Midbrain (tissue), 1 donor: ENCODE measurements around the gene SPATA13.
"Not testable (repeated sequence)": the region's sequence is repeated elsewhere in the genome, so short reads cannot be mapped to it uniquely, and the experiment has no call there.

ENCODE experiments used
- DNase-seq: peaks from one replicate; lab custom pipeline; 2025; lab: John Stamatoyannopoulos, UW

The SPATA13 gene

DNA sequence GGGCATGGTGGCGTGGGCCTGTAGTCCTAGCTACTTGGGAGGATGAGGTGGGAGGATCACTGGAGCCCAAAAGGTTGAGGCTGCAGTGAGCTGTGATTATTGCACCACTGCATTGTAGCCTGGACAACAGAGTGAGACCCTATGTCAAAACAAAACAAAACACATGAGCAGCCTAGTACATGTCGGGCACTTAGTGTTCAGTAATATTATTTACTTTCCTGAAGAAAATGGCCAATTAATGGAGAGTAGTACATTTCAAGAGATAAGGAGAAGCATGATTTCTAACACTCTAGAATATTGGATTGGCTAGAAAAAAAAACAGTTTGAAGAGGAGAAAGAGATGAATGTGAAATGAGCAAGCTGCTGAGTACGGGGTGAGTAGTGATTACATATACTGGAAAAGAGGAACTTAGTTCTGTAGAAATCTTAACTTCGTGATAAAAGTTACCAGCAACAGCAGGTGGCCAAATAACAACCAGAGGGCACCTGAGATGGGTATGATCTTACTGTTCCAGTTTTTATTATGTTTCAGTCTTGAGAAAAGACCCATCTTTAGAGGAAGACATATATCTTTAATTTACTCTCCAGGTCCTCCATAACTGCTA is 36.2 kb downstream of the SPATA13 start:
- no peak for DNase-seq

GRCh38 chr13:24199016-24199415 is 38.5 kb downstream of the SPATA13 start:
- no peak for DNase-seq

DNA sequence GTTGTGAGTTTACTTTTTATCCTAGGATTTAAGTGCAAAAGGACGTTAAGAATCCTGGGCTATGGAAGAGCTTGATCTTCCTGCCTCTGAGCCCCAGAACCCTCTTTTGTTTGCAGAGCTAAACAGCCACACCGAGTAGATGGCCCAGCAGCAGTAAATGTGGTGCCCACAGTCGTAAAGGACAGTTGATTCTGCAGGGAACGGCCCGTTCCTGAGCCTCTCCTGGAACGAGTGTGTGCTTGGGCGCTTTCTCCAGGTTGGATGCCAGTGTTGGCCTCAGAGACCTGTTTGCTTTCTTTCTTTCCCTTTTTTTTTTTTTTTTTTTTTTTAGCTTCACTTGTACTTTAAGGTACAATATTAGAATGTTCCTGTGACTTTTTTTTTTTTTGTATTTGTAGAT is 41.7 kb downstream of the SPATA13 start:
- DNase-seq: no peak

DNA sequence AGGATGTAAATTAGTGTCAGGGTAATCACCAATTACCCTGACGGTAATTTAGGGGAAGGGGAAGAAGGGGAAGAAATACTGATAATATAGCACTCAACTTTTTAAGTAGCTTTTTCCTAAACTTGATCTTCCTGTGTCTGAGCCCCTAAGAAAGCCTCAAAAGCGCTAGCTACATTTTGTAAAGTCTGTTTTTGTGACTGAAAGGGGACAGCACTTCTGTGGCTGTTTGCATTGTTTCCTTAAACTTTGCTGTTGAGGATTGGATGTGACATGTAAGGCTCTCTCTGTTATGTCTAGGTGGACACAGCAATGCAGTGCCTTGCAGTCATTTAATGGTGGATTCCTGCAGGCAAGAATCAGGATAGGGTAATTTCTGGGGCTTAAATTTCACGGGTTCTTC is 42.8 kb downstream of the SPATA13 start:
- no peak for DNase-seq

GRCh38 chr13:24203811-24204210 is 43.3 kb downstream of the SPATA13 start:
- no peak for DNase-seq

DNA sequence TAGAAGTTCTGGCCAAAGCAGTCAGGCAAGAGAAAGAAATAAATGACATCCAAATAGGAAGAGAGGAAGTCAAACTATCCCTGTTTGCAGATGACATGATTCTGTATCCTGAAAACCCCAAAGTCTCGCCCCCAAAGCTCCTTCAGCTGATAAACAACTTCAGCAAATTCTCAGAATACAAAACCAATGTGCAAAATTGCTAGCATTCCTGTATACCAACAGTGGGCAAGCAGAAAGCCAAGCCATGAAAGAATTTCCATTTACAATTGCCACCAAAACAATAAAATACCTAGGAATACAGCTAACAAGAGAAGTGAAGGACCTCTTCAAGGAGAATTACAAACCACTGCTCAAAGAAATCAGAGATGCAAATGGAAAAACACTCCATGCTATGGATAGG is 44.6 kb downstream of the SPATA13 start:
- DNase-seq: not testable (repeated sequence)

- DNase-seq: no peak
Measured at GRCh38 chr13:24207841-24208667, 47.5 kb downstream of the SPATA13 start.

DNA sequence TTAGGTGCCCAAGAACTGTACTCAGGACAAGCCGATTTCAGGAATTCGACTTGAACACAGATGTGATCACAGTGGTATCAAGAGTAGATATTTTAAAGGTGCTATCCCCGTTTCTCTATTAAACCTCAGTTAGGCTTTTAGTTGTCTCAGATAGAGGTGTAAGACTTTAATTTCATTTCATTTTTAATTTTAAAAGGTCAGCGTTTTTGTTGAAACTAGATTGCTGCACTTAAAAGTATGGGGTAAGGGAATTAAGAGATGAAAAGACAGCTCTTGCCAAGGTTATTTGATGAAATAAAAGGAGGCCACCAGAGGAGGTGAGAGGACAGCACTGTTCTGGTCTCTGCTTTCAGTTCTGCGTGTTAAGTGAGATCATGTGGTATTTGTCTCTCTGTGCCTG is 48.6 kb downstream of the SPATA13 start:
- DNase-seq: no peak

- DNase-seq: no peak
Measured at GRCh38 chr13:24212254-24212653, 51.7 kb downstream of the SPATA13 start.

- peak; percentile 41 for DNase-seq
Measured at GRCh38 chr13:24212674-24213073, 52.2 kb downstream of the SPATA13 start.

- DNase-seq: no peak
Measured at GRCh38 chr13:24213932-24214331, 53.4 kb downstream of the SPATA13 start.

GRCh38 chr13:24214528-24214927 is 54.0 kb downstream of the SPATA13 start:
- DNase-seq: no peak

- DNase-seq: no peak
Measured at GRCh38 chr13:24215126-24215525, 54.6 kb downstream of the SPATA13 start.

DNA sequence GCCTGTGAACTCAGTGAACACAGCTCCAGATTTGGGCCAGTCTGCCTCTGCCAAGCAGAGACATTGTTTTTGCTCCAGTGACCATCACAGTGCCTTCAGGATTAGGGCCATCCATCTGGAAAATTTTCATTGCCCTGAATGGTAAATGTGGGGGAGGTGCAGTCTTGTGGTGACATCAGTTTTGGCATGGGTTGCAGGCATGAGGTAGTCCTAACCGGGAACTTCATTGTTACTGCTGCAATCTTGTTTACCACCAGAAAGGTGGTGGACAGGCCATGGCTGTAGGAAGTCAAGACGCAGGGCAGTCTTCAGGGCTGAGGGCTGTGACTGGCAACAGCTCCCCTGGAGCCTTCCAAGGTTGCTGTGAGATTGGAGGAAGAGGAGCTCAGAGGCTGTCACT is 55.2 kb downstream of the SPATA13 start:
- DNase-seq: peak; percentile 68

DNA sequence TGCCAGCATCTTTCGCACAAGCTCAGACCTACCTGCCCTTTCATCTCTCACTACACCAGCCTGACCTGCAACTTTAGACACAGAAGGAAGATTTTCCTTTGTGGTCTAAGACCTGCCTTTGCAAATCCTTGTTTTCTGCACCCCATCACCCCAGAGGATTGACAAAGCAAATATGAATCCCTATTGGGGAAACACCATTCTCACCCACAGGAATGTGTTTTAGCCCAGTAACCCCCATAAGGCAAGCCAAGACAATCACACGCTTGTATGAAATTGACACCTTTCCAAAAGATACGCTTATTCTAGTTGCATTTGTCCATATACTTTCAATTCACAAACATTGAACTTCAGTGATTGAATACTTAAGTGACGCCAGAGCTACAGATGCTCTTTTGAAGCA is 55.7 kb downstream of the SPATA13 start:
- DNase-seq: no peak

GRCh38 chr13:24216779-24217178 is 56.3 kb downstream of the SPATA13 start:
- not testable (repeated sequence) for DNase-seq

- DNase-seq: peak; percentile 31
Measured at GRCh38 chr13:24217601-24218281, 57.2 kb downstream of the SPATA13 start.

GRCh38 chr13:24218338-24218737 is 57.8 kb downstream of the SPATA13 start:
- no peak for DNase-seq

DNA sequence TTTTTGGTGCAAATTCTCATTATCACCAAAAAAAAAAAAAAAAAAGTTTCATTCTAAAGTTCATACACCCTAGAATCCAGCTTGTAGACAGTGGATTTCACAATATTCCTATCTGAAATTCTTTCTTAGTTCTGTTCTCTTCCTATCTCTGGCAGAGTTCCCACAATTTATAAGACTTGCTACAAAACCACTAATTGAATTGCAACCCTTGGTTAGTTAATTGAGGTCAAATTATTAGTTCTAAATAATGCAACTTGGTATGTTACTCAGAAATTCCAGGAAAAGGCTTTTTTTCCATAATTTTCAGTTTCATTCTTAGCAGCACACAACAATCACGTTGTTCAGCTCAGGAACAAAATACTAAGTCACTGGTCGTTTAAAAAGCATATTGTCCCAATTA is 58.5 kb downstream of the SPATA13 start:
- no peak for DNase-seq

- DNase-seq: peak; percentile 89
Measured at GRCh38 chr13:24220086-24220703, 59.7 kb downstream of the SPATA13 start.

- DNase-seq: no peak
Measured at GRCh38 chr13:24221007-24221406, 60.5 kb downstream of the SPATA13 start.

GRCh38 chr13:24222756-24223155 is 62.2 kb downstream of the SPATA13 start:
- DNase-seq: no peak
